DND-41 (cell line): ENCODE results near the gene UBXN2A.

Experiments used
- ATAC-seq: fragments of 200-7000 bp; cut with Tn5 transposase; 3 replicates; pipeline ENCODE4 v1.9.1; 2021; ENCODE audit warnings: low read depth; ENCODE audit not compliant: insufficient read depth
- DNase-seq: peaks from one replicate; pipeline ENCODE4 v3.0.0-alpha.2; 2020
- H2AFZ ChIP-seq: 2 replicates; pipeline ENCODE4 v1.6.0; 2012; ENCODE audit warnings: low read depth, low read length
- H3K27ac ChIP-seq: 2 replicates; pipeline ENCODE4 v1.5.1; 2012; ENCODE audit warnings: low read length, inconsistent platforms
- H3K27me3 ChIP-seq: fragments of 200-600 bp; sonication (generic); 2 replicates; pipeline ENCODE4 v1.6.0; 2012; ENCODE audit warnings: low read length, mild to moderate bottlenecking, inconsistent platforms; ENCODE audit not compliant: insufficient read depth, poor library complexity
- H3K36me3 ChIP-seq: 2 replicates; pipeline ENCODE4 v1.5.1; 2012; ENCODE audit warnings: low read length, inconsistent platforms; ENCODE audit not compliant: insufficient read depth
- H3K4me1 ChIP-seq: 2 replicates; pipeline ENCODE4 v1.5.1; 2012; ENCODE audit warnings: mild to moderate bottlenecking, low read length; ENCODE audit not compliant: insufficient read depth
- H3K4me2 ChIP-seq: 2 replicates; pipeline ENCODE4 v1.6.0; 2012; ENCODE audit warnings: mild to moderate bottlenecking, moderate library complexity, low read length, inconsistent platforms; ENCODE audit not compliant: insufficient read depth
- H3K4me3 ChIP-seq, 2 experiments: fragments of 200-600 bp in 1 of 2; shearing (Covaris generic) in 1 of 2; 2 replicates each; pipeline ENCODE4 v1.5.1; 2012 to 2016; ENCODE audit warnings: inconsistent platforms in 2 of 2, low read length in 2 of 2, mild to moderate bottlenecking in 2 of 2, low read depth in 1 of 2, moderate library complexity in 1 of 2
- H3K79me2 ChIP-seq: 2 replicates; pipeline ENCODE4 v1.6.0; 2012; ENCODE audit warnings: low read length, inconsistent platforms; ENCODE audit not compliant: insufficient read depth
- H3K9ac ChIP-seq: 2 replicates; pipeline ENCODE4 v1.6.0; 2012; ENCODE audit warnings: low read depth, mild to moderate bottlenecking, inconsistent platforms, low read length, moderate library complexity
- H3K9me3 ChIP-seq: 2 replicates; pipeline ENCODE4 v1.5.1; 2012; ENCODE audit warnings: low read length, moderate library complexity, mild to moderate bottlenecking, inconsistent platforms; ENCODE audit not compliant: insufficient read depth, severe bottlenecking
- H4K20me1 ChIP-seq: 2 replicates; pipeline ENCODE4 v1.6.0; 2012; ENCODE audit warnings: low read length; ENCODE audit not compliant: insufficient read depth
- CTCF ChIP-seq: IDR thresholded peaks from 2 replicates; pipeline ENCODE4 v1.5.1; 2012; ENCODE audit warnings: borderline replicate concordance, low read length, moderate library complexity, mild to moderate bottlenecking; ENCODE audit not compliant: poor library complexity, severe bottlenecking; ENCODE audit errors: extremely low read depth
- EZH2 ChIP-seq: IDR thresholded peaks from 3 replicates; pipeline ENCODE4 v1.6.1; 2012; ENCODE audit warnings: borderline replicate concordance, low read depth, mild to moderate bottlenecking, moderate library complexity, low read length, inconsistent platforms; ENCODE audit not compliant: severe bottlenecking

UBXN2A gene

GRCh38 chr2:24047703-24048033, 107.4 kb downstream of the UBXN2A start:
- Histone ChIP-seq H3K9ac (peak overlapping the region; percentile 48), H3K4me2 (peak overlapping the region; percentile 61), H4K20me1 (0 out of 2 replicates have a peak, but pooled peaks cover 3% of the 10 kb centered on the region), H3K79me2 (peaks cover 43% of the 10 kb centered on the region), H3K9me3 (no peaks in the 10 kb centered on the region), H2AFZ (peak overlapping the region; percentile 73), H3K36me3 (no peaks in the 10 kb centered on the region), H3K27ac (peak overlapping the region; percentile 66), H3K4me1 (peaks cover 29% of the 10 kb centered on the region), H3K4me3 (peak overlapping the region in 1 of 2 experiments; percentile 45; a peak in 2 of 4 replicates), H3K27me3 (no peaks in the 10 kb centered on the region)
- peak; percentile 10; the same call in 2 of the 3 replicates for ATAC-seq
- no peak for TF ChIP-seq CTCF
- no peak for TF ChIP-seq EZH2
- no peak for DNase-seq

- H3K9ac ChIP-seq, result peak overlapping the region; percentile 40
- no peaks in the 10 kb centered on the region for H3K36me3 ChIP-seq
- H3K9me3 ChIP-seq, result no peaks in the 10 kb centered on the region
- ATAC-seq (no peak), DNase-seq (no peak)
- peak overlapping the region; percentile 63 for H3K4me2 ChIP-seq
- H3K27me3 ChIP-seq, result no peaks in the 10 kb centered on the region
- H3K4me1 ChIP-seq, result peaks cover 29% of the 10 kb centered on the region
- peaks cover 32% of the 10 kb centered on the region for H3K79me2 ChIP-seq
- peak overlapping the region; percentile 51 for H2AFZ ChIP-seq
- TF ChIP-seq CTCF (no peak), EZH2 (no peak)
- H4K20me1 ChIP-seq, result 0 out of 2 replicates have a peak, but pooled peaks cover 3% of the 10 kb centered on the region
- no peak overlapping the region for H3K27ac ChIP-seq
- peak overlapping the region in 1 of 2 experiments; percentile 51; a peak in 3 of 4 replicates for H3K4me3 ChIP-seq
Observed at GRCh38 chr2:24048769-24049484, 108.7 kb downstream of the UBXN2A start.

- peak; percentile 47 for DNase-seq
- Histone ChIP-seq H3K27ac (no peak within 1 kb of the TSS), H3K9ac (peak within 1 kb of the TSS; percentile 40)
Observed at GRCh38 chr2:24049485-24050021, 109.3 kb downstream of the UBXN2A start, which contains the start of gene FKBP1B. Gene FKBP1B (plus strand): TSS chr2:24049741. CDS start chr2:24049850, 109 bp downstream.

More at GRCh38 chr2:24049485-24050021, 109.3 kb downstream of the UBXN2A start, which contains the start of gene FKBP1B:
- ATAC-seq, result no peak
- no peak for TF ChIP-seq CTCF
- no peak for TF ChIP-seq EZH2
- Histone ChIP-seq H3K27me3 (no peaks in the 10 kb centered on the region), H3K4me2 (peak within 1 kb of the TSS; percentile 63), H3K4me1 (peaks cover 29% of the 10 kb centered on the region), H3K79me2 (peaks cover 26% of the 10 kb centered on the region), H4K20me1 (0 out of 2 replicates have a peak, but pooled peaks cover 3% of the 10 kb centered on the region), H3K9me3 (no peaks in the 10 kb centered on the region), H2AFZ (peak within 1 kb of the TSS; percentile 51), H3K36me3 (no peaks in the 10 kb centered on the region), H3K4me3 (peak within 1 kb of the TSS in 1 of 2 experiments; percentile 51; a peak in 3 of 4 replicates)
